Fibroblast of gingiva (primary cell): ENCODE results near the gene CCDC92B.

Experiments used
- DNase-seq: peaks from one replicate; pipeline ENCODE4 v3.0.0-alpha.2; 2011; ENCODE audit warnings: low read depth

The CCDC92B gene

DNA sequence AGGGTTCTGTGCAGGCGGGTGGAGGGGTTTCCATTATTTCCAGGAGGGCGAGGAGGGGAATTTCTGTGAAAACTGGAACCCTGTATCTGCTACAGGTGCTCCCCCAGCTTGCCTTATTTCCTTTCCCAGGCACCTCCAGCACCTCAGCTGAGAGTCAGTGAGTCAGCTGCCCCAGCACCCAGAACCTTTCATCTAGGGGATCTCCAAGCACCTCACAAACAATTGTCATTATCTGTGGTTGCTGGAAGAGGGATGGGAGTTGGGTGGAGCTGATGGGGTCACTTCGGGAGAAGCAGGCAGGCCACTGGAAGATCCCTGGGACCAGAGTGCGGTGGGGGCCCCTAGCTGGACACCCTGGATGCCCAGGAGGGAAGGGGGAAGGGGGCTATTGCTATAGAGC is 27.8 kb downstream of the CCDC92B start:
- DNase-seq, result no peak

DNA sequence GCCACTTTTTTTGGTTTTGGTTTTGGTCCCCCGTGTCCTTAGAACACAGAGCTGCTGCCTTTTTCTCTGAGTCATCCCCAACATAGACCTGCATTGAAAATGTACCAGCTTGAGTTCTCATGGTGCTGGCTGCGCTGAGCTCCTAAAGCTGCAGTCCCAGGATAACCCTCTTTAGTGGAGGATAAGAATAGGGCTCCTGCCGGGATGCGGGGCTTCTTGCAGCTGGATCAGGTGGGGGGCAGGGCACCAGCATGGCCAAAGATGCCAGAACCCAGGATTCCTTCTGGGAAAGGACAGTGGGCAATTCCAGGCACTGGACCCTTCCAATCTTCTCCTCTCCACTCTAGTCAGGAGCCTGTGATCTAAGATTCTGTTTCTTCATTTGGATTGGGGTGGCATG is 29.6 kb downstream of the CCDC92B start:
- DNase-seq, result no peak

DNA sequence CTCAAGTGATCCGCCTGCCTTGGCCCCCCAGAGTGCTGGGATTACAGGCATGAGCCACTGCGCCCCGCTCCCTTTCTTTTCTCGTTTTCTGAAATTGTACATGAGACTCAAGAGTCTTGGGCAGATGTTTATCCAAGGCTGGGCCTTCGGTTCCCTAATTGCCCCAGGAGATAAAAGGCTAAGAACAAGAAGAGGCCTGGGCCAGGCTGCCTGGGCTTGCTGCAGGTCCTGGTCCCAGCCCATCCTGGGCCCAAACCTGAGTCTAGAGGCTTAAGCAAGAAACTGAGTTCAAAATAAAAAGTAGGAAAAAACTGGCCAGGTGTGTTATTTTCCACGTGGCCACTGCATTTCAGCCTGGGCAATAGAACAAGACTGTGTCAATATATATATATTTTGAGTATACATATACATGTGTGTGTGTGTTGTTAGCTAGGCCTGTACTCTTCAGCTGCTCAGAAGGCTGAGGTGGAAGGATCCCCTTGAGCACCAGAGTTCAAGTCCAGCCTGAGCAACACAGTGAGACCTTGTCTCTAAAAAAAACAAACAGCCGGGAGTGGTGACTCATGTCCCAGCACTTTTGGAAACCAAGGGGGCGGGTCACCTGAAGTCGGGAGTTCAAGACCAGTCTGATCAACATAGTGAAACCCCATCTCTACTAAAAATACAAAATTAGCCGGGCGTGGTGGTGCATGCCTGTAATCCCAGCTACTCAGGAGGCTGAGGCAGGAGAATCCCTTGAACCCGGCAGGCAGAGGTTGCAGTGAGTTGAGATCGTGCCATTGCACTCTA is 31.1 kb downstream of the CCDC92B start:
- no peak for DNase-seq

DNA sequence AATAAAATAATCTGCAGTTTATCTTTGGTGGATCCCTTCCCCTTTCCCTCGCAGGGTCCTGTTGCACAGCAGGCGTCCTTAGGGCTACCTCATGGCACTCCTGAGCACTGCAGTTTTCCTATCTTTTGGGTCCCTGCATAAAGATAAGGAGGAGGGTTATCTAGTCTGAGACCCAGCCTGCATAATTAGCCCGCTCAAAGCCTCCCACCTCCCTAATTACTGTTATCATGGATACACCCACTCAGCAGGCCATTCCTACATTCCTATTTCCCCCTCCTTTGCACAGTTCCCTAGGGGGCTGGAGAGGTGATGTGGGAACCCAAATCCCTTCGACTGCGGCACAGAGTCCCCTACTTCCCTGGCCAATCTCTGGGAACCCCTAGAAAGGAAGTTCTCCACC is 32.8 kb downstream of the CCDC92B start:
- DNase-seq, result no peak

DNA sequence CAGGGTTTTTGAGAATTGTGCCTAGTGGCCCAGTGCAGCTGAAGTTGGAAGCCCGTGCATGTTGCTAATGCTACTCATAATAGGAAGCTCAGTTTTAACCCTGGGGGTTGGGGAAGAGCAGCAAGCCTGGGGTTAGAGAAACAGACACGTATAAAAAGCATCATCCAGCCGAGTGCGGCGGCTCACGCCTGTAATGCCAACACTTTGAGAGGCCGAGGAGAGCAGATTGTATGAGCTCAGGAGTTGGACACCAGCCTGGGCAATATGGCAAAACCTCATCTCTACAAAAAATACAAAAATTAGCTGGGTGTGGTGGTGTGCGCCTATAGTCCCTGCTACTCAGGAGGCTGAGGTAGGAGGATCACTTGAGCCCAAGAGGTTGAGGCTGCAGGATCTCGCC is 35.6 kb downstream of the CCDC92B start:
- DNase-seq, result no peak

DNA sequence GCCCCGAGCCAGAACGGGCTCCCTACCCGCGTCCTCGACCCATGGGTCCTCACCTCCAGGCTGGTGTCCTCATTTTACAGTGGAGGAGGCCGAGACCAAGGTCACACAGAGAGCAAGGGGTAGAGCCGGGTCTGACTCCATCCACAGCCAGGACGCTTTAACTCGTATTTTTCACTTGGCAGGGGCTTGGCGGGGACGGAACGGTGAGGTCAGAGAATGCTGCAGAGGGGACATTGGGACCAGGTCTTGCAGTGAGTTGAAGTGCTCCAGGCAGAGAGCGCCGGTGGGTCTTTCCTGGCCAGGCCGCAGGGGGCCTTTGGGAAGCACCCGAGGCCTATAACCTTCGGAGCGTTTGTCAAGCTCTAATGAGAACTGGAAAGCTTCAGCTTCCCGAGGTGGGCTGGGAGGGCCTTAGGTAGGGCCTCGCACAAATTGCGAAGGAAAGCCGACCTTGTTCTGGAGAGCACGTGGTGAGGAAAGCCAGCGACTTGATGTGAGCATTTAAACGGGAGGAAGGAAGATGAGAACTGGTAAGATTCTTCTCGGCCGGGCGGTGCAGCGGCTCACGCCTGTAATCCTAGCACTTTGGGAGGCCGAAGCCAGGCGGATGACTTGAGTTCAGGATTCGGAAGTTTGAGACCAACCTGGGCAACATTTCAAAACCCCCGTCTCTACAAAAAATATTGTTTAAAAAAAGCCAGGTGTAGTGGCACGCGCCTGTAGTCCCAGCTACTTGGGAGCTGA is 37.0 kb downstream of the CCDC92B start:
- no peak for DNase-seq

DNA sequence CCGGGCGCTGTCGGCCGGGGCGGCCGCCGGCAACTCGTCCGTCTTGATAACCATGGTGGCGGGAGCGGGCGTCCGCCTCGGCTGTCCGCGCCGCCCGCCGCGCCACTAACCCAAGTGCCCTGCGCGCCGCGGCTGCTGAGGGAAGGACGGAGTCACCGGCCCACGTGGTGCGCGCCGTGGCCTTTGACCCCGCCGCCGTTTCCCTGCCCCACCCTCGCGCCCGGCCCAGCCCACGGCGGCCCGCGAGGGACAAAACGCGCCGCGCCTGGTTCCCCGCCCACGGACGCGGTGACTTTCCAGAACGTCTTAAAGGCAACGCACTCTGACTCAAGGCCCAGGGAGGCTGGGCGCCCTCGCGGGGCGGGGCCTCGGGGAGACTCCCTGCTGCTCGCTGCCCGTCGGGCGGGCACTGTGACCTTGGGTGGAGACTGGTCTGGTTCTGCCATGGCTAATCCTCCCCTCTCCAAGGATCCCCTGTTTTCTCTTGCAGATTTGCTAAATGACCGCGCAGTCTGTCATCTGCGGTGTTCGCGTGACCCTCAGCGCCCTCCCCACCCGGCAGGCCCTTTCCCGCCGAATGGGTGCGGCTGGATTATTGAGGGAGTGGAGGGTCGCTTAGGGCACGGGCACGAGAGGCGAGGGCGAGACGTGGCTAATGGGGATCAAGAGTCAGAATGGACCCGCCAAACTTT is 37.7 kb downstream of the CCDC92B start, which contains the start of gene CLUH:
Gene CLUH (minus strand): TSS at position 157 of the 692 bp plus-strand sequence. CDS start 103 bp downstream, at position 54.
- DNase-seq, result peak; percentile 98

DNA sequence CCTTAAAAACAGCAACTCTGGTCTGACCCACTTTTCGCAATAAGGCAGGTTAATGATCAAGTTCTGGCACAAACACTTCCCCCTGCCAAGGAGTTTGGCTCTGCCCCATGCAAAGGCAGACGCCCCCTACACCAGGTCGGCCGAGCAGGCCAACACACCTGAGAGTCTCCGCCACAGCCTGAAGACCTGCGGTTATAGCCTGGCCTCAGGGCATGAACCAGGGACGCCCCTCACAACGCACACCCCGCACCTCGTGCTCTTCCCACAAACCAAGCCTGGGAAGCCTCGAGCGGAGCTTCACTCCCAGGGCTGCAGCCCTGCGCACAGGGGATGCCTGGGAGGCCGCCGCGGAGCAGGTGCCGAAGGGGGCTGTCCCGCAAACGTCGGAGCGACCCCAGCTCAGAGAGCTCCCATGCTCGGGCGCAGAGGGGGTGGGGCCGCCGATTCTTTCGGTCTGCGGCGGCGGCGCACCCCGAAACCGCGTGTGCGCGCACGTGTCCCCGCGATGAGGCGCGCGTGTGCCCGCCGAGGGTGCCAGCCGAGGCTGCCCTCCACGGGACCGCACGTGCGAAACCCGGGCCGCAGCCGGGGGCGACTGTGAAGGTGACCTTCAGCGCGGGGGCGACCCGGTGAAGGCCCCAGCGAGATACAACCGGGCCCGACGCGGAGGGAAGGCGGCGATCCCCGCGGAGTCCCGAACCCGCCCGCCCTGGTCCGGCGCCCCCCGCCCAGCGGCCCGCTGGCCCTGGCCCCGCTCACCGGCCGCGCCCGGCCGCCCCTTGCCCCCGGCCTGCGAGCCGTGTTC is 38.4 kb downstream of the CCDC92B start:
- DNase-seq, result no peak

DNA sequence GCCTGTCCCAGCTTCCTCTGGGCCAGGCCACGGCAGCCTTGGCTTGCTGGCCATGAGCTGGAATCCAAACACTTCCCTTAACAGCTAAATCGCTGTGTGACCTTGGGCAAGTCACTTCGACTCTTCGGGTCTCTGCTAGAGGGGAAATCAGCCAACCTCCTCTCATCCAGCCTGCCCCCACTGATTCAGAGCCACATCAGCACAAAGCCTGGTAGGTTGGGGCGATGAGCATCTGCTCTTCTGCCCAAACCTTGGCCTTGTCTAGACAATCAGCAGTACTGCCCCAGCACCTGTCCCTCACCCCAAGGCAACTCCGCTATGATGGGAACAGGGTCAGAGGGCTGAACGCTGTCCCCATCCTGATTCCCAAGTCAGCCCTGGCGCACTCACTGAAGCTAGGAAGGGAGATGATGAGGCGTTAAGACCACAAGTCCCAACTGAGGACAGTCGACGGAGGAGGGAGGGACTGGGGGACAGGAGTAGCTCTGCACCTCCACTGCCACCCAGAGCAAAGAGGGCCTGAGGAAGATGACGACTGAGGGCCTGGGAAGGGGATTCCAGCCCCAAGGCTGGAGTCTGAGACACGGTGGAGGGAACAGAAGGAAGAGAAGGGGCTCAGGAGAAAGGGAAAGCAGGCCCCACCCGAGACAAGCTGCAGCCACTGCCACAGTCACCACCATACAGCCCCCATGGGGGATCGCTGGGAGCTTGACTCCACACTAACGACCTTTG is 39.2 kb downstream of the CCDC92B start:
- no peak for DNase-seq

DNA sequence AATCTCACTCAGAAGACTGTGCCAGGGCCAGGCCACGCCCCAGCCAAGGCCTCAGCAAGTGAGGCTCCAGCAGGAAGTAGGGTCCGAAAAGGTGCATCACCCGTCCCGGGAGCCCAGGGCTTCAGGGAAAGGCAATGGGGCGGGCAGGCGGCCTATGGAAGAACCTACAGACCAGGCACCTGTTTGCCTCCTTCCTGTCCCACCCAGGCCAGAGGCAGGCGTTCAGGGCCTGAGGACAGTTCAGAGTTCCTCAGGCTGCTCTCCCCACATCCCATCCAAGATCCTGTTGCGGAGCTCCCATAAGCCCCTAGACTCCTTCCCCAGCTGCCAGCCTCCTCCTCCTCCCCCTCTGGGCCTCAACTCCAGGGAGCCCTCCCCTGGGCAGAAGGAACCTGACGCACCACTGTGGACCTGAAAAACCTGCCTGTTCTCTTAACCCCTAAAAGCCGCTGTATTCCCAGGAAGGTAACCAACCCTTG is 40.2 kb downstream of the CCDC92B start:
- DNase-seq, result no peak

DNA sequence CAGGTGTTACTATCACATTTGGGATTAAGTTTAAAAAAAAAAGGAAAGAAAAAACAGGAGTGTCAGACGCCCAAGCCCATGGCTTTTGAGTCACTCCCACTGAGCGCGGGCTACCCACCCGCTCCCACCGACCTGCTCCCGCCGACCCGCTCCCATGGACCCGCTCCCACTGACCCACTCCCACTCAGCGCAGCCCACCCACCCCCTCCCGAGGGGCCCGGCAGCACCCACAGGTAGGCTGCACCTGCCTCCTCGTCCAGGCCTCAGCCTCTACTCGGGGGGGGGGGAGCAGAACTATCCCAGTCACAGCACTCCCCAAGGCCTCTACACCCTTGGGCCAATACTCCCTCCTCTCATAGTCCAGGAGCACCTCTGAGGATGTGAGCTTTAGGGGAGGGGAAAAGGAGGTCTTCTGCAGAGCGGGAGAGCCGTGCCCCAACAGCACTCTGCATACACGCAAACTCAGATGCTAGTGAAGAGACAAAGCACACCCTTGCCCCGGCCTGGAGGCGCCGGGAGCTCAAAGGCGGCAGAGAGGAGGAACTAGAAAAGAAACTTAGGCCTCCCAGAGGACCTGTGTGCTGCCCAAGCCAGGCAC is 40.8 kb downstream of the CCDC92B start:
- no peak for DNase-seq

DNA sequence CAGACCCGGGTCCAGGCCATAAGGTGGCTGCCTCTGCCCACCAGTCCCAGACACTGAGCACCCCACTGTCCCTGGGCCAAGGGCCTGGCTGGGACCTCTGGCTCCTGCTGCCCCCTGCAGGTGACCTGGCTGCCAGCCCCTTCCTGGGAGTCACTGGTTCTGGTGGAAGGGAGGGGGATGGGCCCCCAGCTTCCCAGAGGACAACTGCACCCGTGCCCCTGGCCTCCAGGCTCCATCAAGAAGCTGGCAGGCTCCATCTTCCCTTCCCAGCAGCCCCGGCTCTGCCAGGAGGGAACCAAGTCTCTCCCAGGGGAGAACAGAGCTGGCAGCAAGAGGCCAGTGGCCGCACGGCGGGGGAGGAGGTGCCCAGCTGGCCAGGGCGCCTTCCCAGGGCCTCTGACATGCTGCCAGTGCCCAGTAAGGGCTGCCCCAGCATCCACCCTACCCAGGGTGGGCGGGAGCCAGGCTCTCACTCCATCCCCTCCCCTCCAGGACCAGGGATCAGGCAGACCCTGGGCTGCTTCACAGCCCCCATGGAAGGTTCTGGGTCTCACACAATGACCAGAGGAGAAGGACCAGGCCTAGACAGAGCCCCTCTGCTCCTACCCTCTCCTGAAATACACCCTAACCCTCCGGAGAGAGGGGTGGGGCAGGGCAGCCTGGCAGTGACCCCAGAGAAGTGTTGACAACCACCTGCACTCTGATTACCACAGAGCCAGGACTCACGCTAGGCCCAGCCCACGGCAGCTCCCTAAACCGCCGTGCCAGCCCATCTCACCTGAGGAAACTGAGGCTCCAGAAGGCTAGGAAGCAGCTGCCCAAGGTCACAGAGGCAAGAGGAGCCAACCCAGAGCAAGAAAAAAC is 41.5 kb downstream of the CCDC92B start:
- peak; percentile 57 for DNase-seq

DNA sequence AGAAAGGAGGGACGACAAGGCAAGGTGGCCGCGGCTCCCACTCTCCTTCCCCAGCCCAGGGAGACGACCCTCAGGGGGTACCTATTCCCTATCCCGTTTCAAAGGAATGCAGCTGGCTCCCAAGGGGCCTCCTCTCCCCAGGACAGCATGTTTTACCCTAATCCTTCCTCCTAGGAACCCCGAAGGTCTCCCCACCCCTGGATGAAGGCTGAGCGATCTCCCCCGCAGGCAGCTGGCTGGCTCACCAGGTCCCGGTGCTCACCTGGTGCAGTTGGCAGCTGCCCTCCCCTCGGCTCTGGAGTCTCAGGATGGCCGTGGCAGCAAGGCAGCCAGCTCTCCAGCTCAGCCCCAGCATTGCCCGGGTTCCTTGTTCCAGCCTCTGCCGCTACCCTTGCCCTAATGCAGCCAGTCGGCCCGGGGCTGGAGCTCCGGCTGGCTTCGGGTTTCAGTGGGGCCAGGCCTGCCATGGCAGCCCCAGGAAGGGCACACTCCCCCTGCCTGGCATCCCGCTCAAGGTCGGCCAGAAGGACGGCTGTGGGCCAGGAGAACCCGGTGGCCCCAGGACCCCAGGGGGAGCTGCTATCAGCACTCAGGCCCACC is 42.4 kb downstream of the CCDC92B start:
- DNase-seq, result no peak

DNA sequence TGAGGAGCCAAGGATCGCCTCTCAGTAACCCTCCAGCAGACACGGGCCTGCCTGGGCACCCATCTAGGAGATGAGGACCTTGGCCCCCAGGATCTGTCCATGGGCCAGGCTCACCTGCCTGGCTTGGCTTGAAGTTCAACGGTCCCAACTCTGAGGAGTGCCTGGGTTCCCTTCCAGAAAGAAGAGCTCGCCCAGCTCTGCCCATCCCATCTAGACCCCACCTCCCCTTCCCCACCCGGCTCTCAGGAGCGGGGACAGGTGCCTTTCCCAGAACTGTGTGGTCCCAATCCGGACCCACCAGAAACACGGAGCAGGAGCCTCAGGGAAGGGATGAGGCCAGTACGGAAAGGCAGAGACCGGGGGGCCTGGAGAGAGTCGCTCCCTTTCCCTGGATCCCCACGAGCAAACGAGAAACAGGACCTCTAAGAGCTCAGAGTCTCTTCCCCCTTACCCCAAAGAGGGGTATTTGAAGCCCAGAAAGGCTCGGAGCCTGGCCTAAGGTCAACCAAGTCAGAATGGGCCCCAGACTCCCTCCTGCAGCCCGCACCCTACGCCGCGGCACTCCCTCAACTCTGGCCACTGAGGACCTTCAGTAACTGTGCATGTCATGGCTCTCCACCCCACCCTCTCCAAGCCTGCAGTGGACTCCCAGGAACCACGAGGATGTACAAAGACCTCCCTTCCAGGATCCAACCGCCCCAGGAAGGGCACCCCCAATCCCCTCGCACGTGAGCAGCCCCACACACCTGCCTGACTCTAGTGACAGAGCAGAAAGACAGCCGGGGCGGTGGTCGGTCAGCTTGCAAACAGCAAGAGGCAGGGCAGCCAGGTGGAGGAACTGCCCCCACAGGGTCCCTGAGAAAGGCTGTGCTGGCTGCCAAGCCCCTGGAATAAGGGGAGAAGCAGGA is 43.3 kb downstream of the CCDC92B start:
- DNase-seq, result no peak

DNA sequence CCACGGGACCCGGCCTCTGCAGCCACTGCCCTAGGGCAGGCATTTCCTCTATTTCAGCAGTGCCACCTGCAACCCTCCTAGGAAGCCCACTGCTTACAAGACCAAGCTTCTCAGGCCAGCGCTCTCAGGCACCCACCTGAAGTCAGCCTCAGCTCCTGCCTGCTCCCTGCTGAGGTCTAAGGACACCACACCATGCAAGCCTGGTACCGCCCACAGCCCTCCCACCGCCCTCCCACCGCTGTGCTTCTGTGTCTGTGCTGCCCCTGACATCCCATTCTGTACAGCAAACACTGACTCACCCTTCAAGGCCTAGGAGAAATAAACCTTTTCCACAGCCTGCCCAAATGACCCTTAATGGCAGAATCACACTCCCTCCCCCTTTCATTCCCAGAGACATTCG is 44.2 kb downstream of the CCDC92B start:
- peak; percentile 24 for DNase-seq

DNA sequence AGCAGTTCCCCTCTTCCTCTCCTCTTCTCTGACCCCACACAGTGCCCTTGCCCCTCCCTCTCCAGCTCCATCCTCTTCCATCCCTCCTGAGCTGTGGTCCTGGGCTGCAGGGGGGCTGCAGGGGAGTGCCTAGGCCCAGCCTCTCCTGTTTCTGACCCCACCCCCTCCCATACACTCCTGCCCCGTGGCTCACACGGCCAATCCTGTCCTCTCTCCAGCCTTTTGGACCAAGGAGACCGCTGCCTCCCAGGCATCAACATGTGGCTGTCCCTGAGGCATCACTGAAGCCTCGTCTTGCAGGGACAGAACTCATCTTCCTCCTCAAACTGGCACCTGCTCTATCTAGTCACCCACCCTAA is 44.6 kb downstream of the CCDC92B start:
- DNase-seq, result no peak

DNA sequence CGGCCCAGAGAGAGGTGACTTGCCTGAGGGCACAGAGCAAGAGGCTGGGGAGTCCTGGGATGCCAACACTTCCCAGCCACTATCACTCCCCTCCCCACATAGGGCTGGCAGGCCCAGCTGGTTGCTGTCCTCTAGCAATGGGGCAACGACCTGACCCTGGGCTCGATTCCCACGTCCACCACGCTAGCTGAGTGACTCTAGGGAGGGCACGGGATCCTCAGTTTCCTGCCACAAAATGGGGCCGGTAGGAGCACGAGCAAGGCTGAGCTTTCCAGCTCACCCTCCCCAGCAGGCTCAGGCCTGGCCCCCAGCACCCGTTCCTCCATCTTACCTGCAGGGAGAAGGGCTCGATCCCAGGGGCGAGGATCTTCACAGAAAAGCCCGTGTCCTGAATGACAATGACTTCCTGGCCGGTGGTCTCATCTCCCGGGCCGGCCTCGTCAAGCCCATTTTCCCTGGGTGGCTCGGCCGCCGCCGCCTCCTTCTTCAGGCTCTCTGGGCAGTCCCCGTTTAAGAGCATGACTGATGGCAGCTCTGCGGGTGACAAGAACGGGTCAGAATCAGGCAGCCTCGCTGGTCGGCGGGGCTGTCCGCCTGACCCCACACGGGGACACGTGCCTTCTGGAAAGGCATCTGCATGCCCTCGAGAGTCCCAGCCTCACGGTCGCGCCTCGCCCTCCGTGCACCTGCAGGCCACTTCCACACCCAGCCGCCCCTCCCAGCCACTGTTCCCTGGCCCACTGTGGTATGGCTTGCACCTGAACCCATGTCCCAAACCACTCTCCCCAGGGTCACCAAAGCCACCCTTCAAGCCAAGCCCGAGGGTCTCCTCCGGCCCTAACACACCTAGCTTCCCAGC is 45.2 kb downstream of the CCDC92B start:
- DNase-seq, result no peak
